Naive thymus-derived CD8-positive, alpha-beta T cell (primary cell): ENCODE data around the gene KCNG4. TPM values are rescaled to one million over a fixed set of nuclear protein-coding genes. Genes with fewer than 3 reads are reported as not detected.

Experiments
- ATAC-seq, 2 donors: fragments of 150-1000 bp; cut with Tn5 transposase in 1 of 2; sonication (Bioruptor Pico), chemical (Tn5 transposase) in 1 of 2; 1 replicate in 1 of 2; 2 replicates in 1 of 2; pipeline ENCODE4 v1.10.0; 2021; ENCODE audit warnings: mild to moderate bottlenecking in 2 of 2, moderate library complexity in 2 of 2
- POLR2A ChIA-PET: fragments of 350-600 bp; sonication (Branson Sonifier 250); formaldehyde crosslinking; loops from one replicate; lab custom pipeline; 2021; ENCODE audit warnings: antibody characterized with exemption; lab: Charles Lee
- DNase-seq, 10 donors: peaks; one replicate each; pipeline versions ENCODE4 v3.0.0 to v3.0.0-alpha.2; 2020 to 2022
- H3K27ac Mint-ChIP-seq, 10 donors: one replicate each; pipeline ENCODE4 v1.8.0; 2020 to 2022; ENCODE audit warnings: mild to moderate bottlenecking in 10 of 10, mixed read lengths in 10 of 10, moderate library complexity in 4 of 10, inconsistent platforms in 1 of 10
- H3K27me3 Mint-ChIP-seq, 5 donors: one replicate each; pipeline ENCODE4 v1.8.0; 2021 to 2022; ENCODE audit warnings: mixed read lengths in 5 of 5
- H3K36me3 Mint-ChIP-seq, 3 donors: one replicate each; pipeline ENCODE4 v1.8.0; 2020 to 2022; ENCODE audit warnings: mixed read lengths in 3 of 3, mild to moderate bottlenecking in 2 of 3, inconsistent platforms in 1 of 3
- H3K4me1 Mint-ChIP-seq, 4 donors: one replicate each; pipeline ENCODE4 v1.8.0; 2021 to 2022; ENCODE audit warnings: mixed read lengths in 4 of 4
- H3K4me3 Mint-ChIP-seq, 10 donors: one replicate each; pipeline ENCODE4 v1.8.0; 2020 to 2022; ENCODE audit warnings: mild to moderate bottlenecking in 10 of 10, mixed read lengths in 10 of 10, moderate library complexity in 6 of 10, inconsistent platforms in 1 of 10
- H3K9me3 Mint-ChIP-seq, 9 donors: one replicate each; pipeline ENCODE4 v1.8.0; 2020 to 2022; ENCODE audit warnings: mixed read lengths in 9 of 9, mild to moderate bottlenecking in 3 of 9, inconsistent platforms in 1 of 9, moderate library complexity in 1 of 9
- polyA plus RNA-seq, 3 donors: library from polyadenylated mRNA; unstranded; fragments of 300-500 nt; fragmentation: Illumina TruSeq; gene quantifications; one replicate each; pipeline ENCODE4 v1.2.3, GENCODE V29; 2021
- total RNA-seq, 8 experiments: library from RNA in 2 of 8; stranded (reverse) in 2 of 8; gene quantifications; one replicate each; pipeline ENCODE4 v1.2.3 and lab custom pipeline; 2021 to 2026

The KCNG4 gene
- total and polyA plus RNA-seq, 5 experiments from 2014 or later: not detected

- Mint-ChIP-seq H3K27me3 (no peaks in the 10 kb centered on the region), H3K27ac (peak overlapping the region in 2 of 10 donors; percentile 15 to 31), H3K4me3 (peak overlapping the region in 1 of 10 donors; percentile 68), H3K36me3 (peaks cover 0 to 33% (median 8%) of the 10 kb centered on the region in 3 donors), H3K4me1 (peaks cover 17 to 27% (median 24%) of the 10 kb centered on the region in 4 donors), H3K9me3 (no peaks in the 10 kb centered on the region)
- POLR2A ChIA-PET: no interaction called here
- ATAC-seq (no peak), DNase-seq (no peak)
Observed at GRCh38 chr16:84183572-84183875, 56.3 kb downstream of the KCNG4 start.

GRCh38 chr16:84182680-84183571 lies 56.9 kb downstream of the KCNG4 start:
- ATAC-seq (no peak), DNase-seq (no peak)
- POLR2A ChIA-PET: no interaction called here
- H3K9me3 Mint-ChIP-seq: no peaks in the 10 kb centered on the region
- no peaks in the 10 kb centered on the region for H3K27me3 Mint-ChIP-seq
- H3K4me1 Mint-ChIP-seq: peaks cover 17 to 27% (median 24%) of the 10 kb centered on the region in 4 donors
- H3K36me3 Mint-ChIP-seq: peaks cover 0 to 38% (median 8%) of the 10 kb centered on the region in 3 donors
- peak overlapping the region in 1 of 10 donors; percentile 57 for H3K27ac Mint-ChIP-seq
- H3K4me3 Mint-ChIP-seq: peak overlapping the region in 1 of 10 donors; percentile 68

GRCh38 chr16:84182104-84182503 lies 57.7 kb downstream of the KCNG4 start:
- Mint-ChIP-seq H3K27me3 (no peaks in the 10 kb centered on the region), H3K4me3 (no peak overlapping the region), H3K27ac (no peak overlapping the region), H3K36me3 (peaks cover 0 to 40% (median 8%) of the 10 kb centered on the region in 3 donors), H3K9me3 (no peaks in the 10 kb centered on the region), H3K4me1 (peaks cover 17 to 25% (median 24%) of the 10 kb centered on the region in 4 donors)
- POLR2A ChIA-PET: no interaction called here
- no peak for DNase-seq
- ATAC-seq: no peak

- Mint-ChIP-seq H3K9me3 (no peaks in the 10 kb centered on the region), H3K4me1 (peaks cover 15 to 24% (median 23%) of the 10 kb centered on the region in 4 donors), H3K27ac (no peak overlapping the region), H3K4me3 (no peak overlapping the region), H3K36me3 (peaks cover 0 to 40% (median 8%) of the 10 kb centered on the region in 3 donors), H3K27me3 (no peaks in the 10 kb centered on the region)
- no peak for ATAC-seq
- POLR2A ChIA-PET: no interaction called here
- DNase-seq: no peak
Observed at GRCh38 chr16:84181144-84181915, 58.5 kb downstream of the KCNG4 start.

GRCh38 chr16:84180519-84181140 lies 59.2 kb downstream of the KCNG4 start:
- Mint-ChIP-seq H3K4me1 (peaks cover 13 to 23% (median 16%) of the 10 kb centered on the region in 4 donors), H3K4me3 (no peak overlapping the region), H3K27ac (no peak overlapping the region), H3K36me3 (peaks cover 0 to 40% (median 8%) of the 10 kb centered on the region in 3 donors), H3K9me3 (no peaks in the 10 kb centered on the region), H3K27me3 (no peaks in the 10 kb centered on the region)
- DNase-seq: no peak
- POLR2A ChIA-PET: interaction anchor here (0.6 kb wide), 1 partner anchor 24 kb away, joined by 3 read pairs; no protein-coding TSS in a partner anchor
- no peak for ATAC-seq

- Mint-ChIP-seq H3K27me3 (no peaks in the 10 kb centered on the region), H3K27ac (no peak overlapping the region), H3K36me3 (peaks cover 0 to 38% (median 8%) of the 10 kb centered on the region in 3 donors), H3K9me3 (no peaks in the 10 kb centered on the region), H3K4me1 (peaks cover 12 to 25% (median 14%) of the 10 kb centered on the region in 4 donors), H3K4me3 (no peak overlapping the region)
- POLR2A ChIA-PET: no interaction called here
- DNase-seq (no peak), ATAC-seq (no peak)
Observed at GRCh38 chr16:84179612-84180320, 60.0 kb downstream of the KCNG4 start.

- no peak overlapping the region for H3K4me3 Mint-ChIP-seq
- no peaks in the 10 kb centered on the region for H3K9me3 Mint-ChIP-seq
- H3K27me3 Mint-ChIP-seq: no peaks in the 10 kb centered on the region
- no peak for ATAC-seq
- H3K4me1 Mint-ChIP-seq: peaks cover 5 to 18% (median 8%) of the 10 kb centered on the region in 4 donors
- POLR2A ChIA-PET: no interaction called here
- H3K27ac Mint-ChIP-seq: no peak overlapping the region
- no peak for DNase-seq
- peaks cover 0 to 32% (median 4%) of the 10 kb centered on the region in 3 donors for H3K36me3 Mint-ChIP-seq
Observed at GRCh38 chr16:84178892-84179611, 60.8 kb downstream of the KCNG4 start.

GRCh38 chr16:84178146-84178765 lies 61.6 kb downstream of the KCNG4 start:
- ATAC-seq (no peak), DNase-seq (no peak)
- Mint-ChIP-seq H3K27ac (peak overlapping the region in 2 of 10 donors; percentile 24 to 70), H3K4me3 (no peak overlapping the region), H3K36me3 (peaks cover 0 to 30% (median 4%) of the 10 kb centered on the region in 3 donors), H3K9me3 (no peaks in the 10 kb centered on the region), H3K4me1 (peaks cover 5 to 10% (median 7%) of the 10 kb centered on the region in 4 donors), H3K27me3 (no peaks in the 10 kb centered on the region)
- POLR2A ChIA-PET: interaction anchor here (1.2 kb wide), 1 partner anchor 9 kb away, joined by 4 read pairs; the partner anchor contains the start of gene TAF1C

- no peaks in the 10 kb centered on the region for H3K9me3 Mint-ChIP-seq
- H3K4me3 Mint-ChIP-seq: no peak overlapping the region
- POLR2A ChIA-PET: interaction anchor here (1.2 kb wide), 1 partner anchor 9 kb away, joined by 4 read pairs; the partner anchor contains the start of gene TAF1C
- ATAC-seq (no peak), DNase-seq (no peak)
- peaks cover 0 to 27% (median under 1%) of the 10 kb centered on the region in 3 donors for H3K36me3 Mint-ChIP-seq
- peaks cover 0 to 2% (median 0%) of the 10 kb centered on the region in 5 donors for H3K27me3 Mint-ChIP-seq
- H3K27ac Mint-ChIP-seq: peak overlapping the region in 3 of 10 donors; percentile 14 to 70 (median 24)
- peaks cover 5 to 8% (median 7%) of the 10 kb centered on the region in 4 donors for H3K4me1 Mint-ChIP-seq
Observed at GRCh38 chr16:84177741-84178073, 62.1 kb downstream of the KCNG4 start.

- H3K4me3 Mint-ChIP-seq: no peak overlapping the region
- H3K4me1 Mint-ChIP-seq: peaks cover 5 to 8% (median 7%) of the 10 kb centered on the region in 4 donors
- DNase-seq (no peak), ATAC-seq (no peak)
- H3K9me3 Mint-ChIP-seq: no peaks in the 10 kb centered on the region
- POLR2A ChIA-PET: no interaction called here
- H3K36me3 Mint-ChIP-seq: peaks cover 0 to 21% (median 0%) of the 10 kb centered on the region in 3 donors
- peaks cover 0 to 5% (median 0%) of the 10 kb centered on the region in 5 donors for H3K27me3 Mint-ChIP-seq
- H3K27ac Mint-ChIP-seq: peak overlapping the region in 1 of 10 donors; percentile 77
Observed at GRCh38 chr16:84176192-84177053, 63.4 kb downstream of the KCNG4 start.
